ENCODE measurements around the gene CALB2.

The CALB2 gene

GRCh38 chr16:71430744-71431143 is 72.2 kb downstream of the CALB2 start:
- DNase-seq (ENCODE audit: low spot score): no peak
- Histone ChIP-seq H3K4me3 (no peak overlapping the region), H3K27ac (no peak overlapping the region)
- TF ChIP-seq, protein P1, sequence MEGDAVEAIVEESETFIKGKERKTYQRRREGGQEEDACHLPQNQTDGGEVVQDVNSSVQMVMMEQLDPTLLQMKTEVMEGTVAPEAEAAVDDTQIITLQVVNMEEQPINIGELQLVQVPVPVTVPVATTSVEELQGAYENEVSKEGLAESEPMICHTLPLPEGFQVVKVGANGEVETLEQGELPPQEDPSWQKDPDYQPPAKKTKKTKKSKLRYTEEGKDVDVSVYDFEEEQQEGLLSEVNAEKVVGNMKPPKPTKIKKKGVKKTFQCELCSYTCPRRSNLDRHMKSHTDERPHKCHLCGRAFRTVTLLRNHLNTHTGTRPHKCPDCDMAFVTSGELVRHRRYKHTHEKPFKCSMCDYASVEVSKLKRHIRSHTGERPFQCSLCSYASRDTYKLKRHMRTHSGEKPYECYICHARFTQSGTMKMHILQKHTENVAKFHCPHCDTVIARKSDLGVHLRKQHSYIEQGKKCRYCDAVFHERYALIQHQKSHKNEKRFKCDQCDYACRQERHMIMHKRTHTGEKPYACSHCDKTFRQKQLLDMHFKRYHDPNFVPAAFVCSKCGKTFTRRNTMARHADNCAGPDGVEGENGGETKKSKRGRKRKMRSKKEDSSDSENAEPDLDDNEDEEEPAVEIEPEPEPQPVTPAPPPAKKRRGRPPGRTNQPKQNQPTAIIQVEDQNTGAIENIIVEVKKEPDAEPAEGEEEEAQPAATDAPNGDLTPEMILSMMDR (IDR thresholded peaks at IDR 0.05): no peak

GRCh38 chr16:71431176-71431575 is 72.7 kb downstream of the CALB2 start:
- H3K4me3 ChIP-seq: no peak overlapping the region
- H3K27ac ChIP-seq: no peak overlapping the region
- DNase-seq (ENCODE audit: low spot score): no peak
- TF ChIP-seq, protein P1 (IDR thresholded peaks at IDR 0.05): no peak

- TF ChIP-seq, protein P1 (IDR thresholded peaks at IDR 0.05): no peak
- DNase-seq (ENCODE audit: low spot score): no peak
- Histone ChIP-seq H3K27ac (no peak overlapping the region), H3K4me3 (no peak overlapping the region)
Measured at GRCh38 chr16:71431991-71432390, 73.5 kb downstream of the CALB2 start.

DNA sequence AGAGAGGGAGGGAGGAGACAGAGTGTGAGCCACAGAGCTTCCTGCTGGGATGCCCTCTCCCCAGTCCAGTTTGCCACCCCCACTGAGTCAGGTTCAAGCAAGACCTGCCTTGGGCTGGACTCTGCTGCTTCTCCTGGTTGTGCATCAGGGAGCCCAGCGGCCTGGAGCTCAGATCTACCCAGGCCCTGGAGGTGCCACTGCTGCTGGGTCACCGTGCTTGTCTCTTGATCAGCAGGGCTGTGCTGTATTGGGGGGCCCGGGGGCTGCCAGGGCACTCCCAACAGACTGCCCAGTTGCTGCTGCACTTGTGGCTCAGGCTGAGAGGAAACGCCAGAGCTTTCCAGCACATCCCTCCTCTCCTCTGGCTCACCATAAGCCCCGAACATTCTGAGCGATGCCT is 74.4 kb downstream of the CALB2 start:
- H3K4me3 ChIP-seq: no peak overlapping the region
- H3K27ac ChIP-seq: no peak overlapping the region
- TF ChIP-seq, protein P1 (IDR thresholded peaks at IDR 0.05): no peak
- DNase-seq (ENCODE audit: low spot score): no peak

- Histone ChIP-seq H3K27ac (no peak overlapping the region), H3K4me3 (no peak overlapping the region)
- TF ChIP-seq, protein P1 (IDR thresholded peaks at IDR 0.05): no peak
- no peak for DNase-seq (ENCODE audit: low spot score)
Measured at GRCh38 chr16:71436473-71436872, 78.0 kb downstream of the CALB2 start.

- Histone ChIP-seq H3K27ac (no peak overlapping the region), H3K4me3 (no peak overlapping the region)
- TF ChIP-seq, protein P1 (IDR thresholded peaks at IDR 0.05): no peak
- no peak for DNase-seq (ENCODE audit: low spot score)
Measured at GRCh38 chr16:71439523-71439922, 81.0 kb downstream of the CALB2 start.
